OCI-LY1 (cell line): Measurements from ENCODE around the gene SPTSSB.

ENCODE experiments used
- CTCF ChIP-seq: fragments of 200-600 bp; sonication (generic), shearing (Covaris generic); IDR thresholded peaks from 2 replicates; pipeline ENCODE4 v1.5.1; 2017; ENCODE audit warnings: mild to moderate bottlenecking, antibody characterized with exemption, low read length, moderate library complexity, mixed read lengths
- EZH2 ChIP-seq: fragments of 200-600 bp; sonication (generic), shearing (Covaris generic); IDR thresholded peaks from 2 replicates; pipeline ENCODE4 v1.8.0; 2017; ENCODE audit warnings: borderline replicate concordance, mixed run types, mild to moderate bottlenecking, antibody characterized with exemption, low read length, moderate library complexity, mixed read lengths

- no peak for TF ChIP-seq EZH2
- TF ChIP-seq CTCF = no peak
Measured at GRCh38 chr3:161316006-161316689, 55.2 kb downstream of the SPTSSB start.
